ENCODE results near the gene FAM47E.

The FAM47E gene

GRCh38 chr4:76208005-76208765, 43.3 kb upstream of the FAM47E start:
- no peak overlapping the region for H3K27ac ChIP-seq (ENCODE audit: low read depth, low read length)
- no peaks in the 10 kb centered on the region for H3F3A ChIP-seq (ENCODE audit: control insufficient read depth, insufficient read depth)
- no peaks in the 10 kb centered on the region for H3K79me2 ChIP-seq (ENCODE audit: control insufficient read depth, low read length)
- H3K27me3 ChIP-seq (ENCODE audit: control insufficient read depth, low read length): peaks cover 16% of the 10 kb centered on the region
- no peaks in the 10 kb centered on the region for H3K9me3 ChIP-seq (ENCODE audit: control insufficient read depth, insufficient read depth, low read length)
- H4K20me1 ChIP-seq (ENCODE audit: control insufficient read depth, insufficient read depth, low read depth, low read length): no peaks in the 10 kb centered on the region
- H3K36me3 ChIP-seq (ENCODE audit: control insufficient read depth, low read length): no peaks in the 10 kb centered on the region
- no peaks in the 10 kb centered on the region for H3K9me2 ChIP-seq (replicated peaks; ENCODE audit: control insufficient read depth, low read length)
- no peak overlapping the region for H3K4me2 ChIP-seq (ENCODE audit: low read length)
- H3K4me3 ChIP-seq (ENCODE audit: low read length): no peak overlapping the region
- TF ChIP-seq, protein P1, sequence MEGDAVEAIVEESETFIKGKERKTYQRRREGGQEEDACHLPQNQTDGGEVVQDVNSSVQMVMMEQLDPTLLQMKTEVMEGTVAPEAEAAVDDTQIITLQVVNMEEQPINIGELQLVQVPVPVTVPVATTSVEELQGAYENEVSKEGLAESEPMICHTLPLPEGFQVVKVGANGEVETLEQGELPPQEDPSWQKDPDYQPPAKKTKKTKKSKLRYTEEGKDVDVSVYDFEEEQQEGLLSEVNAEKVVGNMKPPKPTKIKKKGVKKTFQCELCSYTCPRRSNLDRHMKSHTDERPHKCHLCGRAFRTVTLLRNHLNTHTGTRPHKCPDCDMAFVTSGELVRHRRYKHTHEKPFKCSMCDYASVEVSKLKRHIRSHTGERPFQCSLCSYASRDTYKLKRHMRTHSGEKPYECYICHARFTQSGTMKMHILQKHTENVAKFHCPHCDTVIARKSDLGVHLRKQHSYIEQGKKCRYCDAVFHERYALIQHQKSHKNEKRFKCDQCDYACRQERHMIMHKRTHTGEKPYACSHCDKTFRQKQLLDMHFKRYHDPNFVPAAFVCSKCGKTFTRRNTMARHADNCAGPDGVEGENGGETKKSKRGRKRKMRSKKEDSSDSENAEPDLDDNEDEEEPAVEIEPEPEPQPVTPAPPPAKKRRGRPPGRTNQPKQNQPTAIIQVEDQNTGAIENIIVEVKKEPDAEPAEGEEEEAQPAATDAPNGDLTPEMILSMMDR (IDR thresholded peaks at IDR 0.05; ENCODE audit: low read depth, low read length, poor library complexity, severe bottlenecking): no peak
- no peak for TF ChIP-seq EZH2phosphoT487 (IDR thresholded peaks at IDR 0.05; ENCODE audit: borderline replicate concordance, low read length)
- peaks cover 2% of the 10 kb centered on the region for H3K4me1 ChIP-seq (ENCODE audit: control insufficient read depth, low read length)

- H3K27me3 ChIP-seq (ENCODE audit: control insufficient read depth, low read length): peaks cover 31% of the 10 kb centered on the region
- no peak overlapping the region for H3K4me3 ChIP-seq (ENCODE audit: low read length)
- no peak overlapping the region for H3K4me2 ChIP-seq (ENCODE audit: low read length)
- no peak overlapping the region for H3K27ac ChIP-seq (ENCODE audit: low read depth, low read length)
- H3K9me2 ChIP-seq (replicated peaks; ENCODE audit: control insufficient read depth, low read length): no peaks in the 10 kb centered on the region
- H3K4me1 ChIP-seq (ENCODE audit: control insufficient read depth, low read length): peaks cover 15% of the 10 kb centered on the region
- no peaks in the 10 kb centered on the region for H3F3A ChIP-seq (ENCODE audit: control insufficient read depth, insufficient read depth)
- H3K36me3 ChIP-seq (ENCODE audit: control insufficient read depth, low read length): no peaks in the 10 kb centered on the region
- no peaks in the 10 kb centered on the region for H3K79me2 ChIP-seq (ENCODE audit: control insufficient read depth, low read length)
- no peaks in the 10 kb centered on the region for H3K9me3 ChIP-seq (ENCODE audit: control insufficient read depth, insufficient read depth, low read length)
- TF ChIP-seq, protein P1 (IDR thresholded peaks at IDR 0.05; ENCODE audit: low read depth, low read length, poor library complexity, severe bottlenecking): no peak
- TF ChIP-seq EZH2phosphoT487 (IDR thresholded peaks at IDR 0.05; ENCODE audit: borderline replicate concordance, low read length): no peak
- no peaks in the 10 kb centered on the region for H4K20me1 ChIP-seq (ENCODE audit: control insufficient read depth, insufficient read depth, low read depth, low read length)
Measured at GRCh38 chr4:76209881-76210280, 41.6 kb upstream of the FAM47E start.

DNA sequence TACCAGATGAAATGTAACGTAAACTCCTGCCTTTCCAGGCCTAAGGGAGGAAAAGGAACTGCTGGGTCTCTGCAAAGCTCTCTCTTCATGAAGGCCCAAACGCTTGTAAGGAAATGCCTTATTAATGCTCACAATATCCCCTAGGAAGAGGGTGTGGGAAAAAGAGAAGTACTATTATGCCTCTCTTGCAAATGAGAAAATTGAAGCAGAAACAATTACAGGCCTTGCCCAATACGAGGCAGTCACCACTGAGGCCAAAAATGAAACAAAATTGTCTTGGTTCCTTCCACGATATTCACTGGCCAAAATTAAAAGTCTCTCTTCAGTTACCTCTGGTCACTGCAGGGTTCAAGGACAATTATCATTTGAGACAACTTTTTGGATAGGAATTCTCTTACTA, 41.1 kb upstream of the FAM47E start:
- Histone ChIP-seq H3K4me3 (ENCODE audit: low read length) (no peak overlapping the region), H3K27me3 (ENCODE audit: control insufficient read depth, low read length) (peaks cover 37% of the 10 kb centered on the region), H3K36me3 (ENCODE audit: control insufficient read depth, low read length) (no peaks in the 10 kb centered on the region), H3K9me3 (ENCODE audit: control insufficient read depth, insufficient read depth, low read length) (no peaks in the 10 kb centered on the region), H3F3A (ENCODE audit: control insufficient read depth, insufficient read depth) (no peaks in the 10 kb centered on the region), H3K9me2 (replicated peaks; ENCODE audit: control insufficient read depth, low read length) (no peaks in the 10 kb centered on the region), H3K79me2 (ENCODE audit: control insufficient read depth, low read length) (no peaks in the 10 kb centered on the region), H4K20me1 (ENCODE audit: control insufficient read depth, insufficient read depth, low read depth, low read length) (no peaks in the 10 kb centered on the region), H3K4me1 (ENCODE audit: control insufficient read depth, low read length) (peaks cover 15% of the 10 kb centered on the region), H3K27ac (ENCODE audit: low read depth, low read length) (no peak overlapping the region), H3K4me2 (ENCODE audit: low read length) (no peak overlapping the region)
- TF ChIP-seq, protein P1 (IDR thresholded peaks at IDR 0.05; ENCODE audit: low read depth, low read length, poor library complexity, severe bottlenecking): no peak
- TF ChIP-seq EZH2phosphoT487 (IDR thresholded peaks at IDR 0.05; ENCODE audit: borderline replicate concordance, low read length): no peak

Data from DOHH2 (cell line).